Calu3 (cell line): Measurements from ENCODE around the gene KDELR1. TPM values are rescaled to one million over a fixed set of nuclear protein-coding genes. Genes with fewer than 3 reads are reported as not detected.
A peak's percentile ranks its signal among the peaks of the same experiment; 100 is the strongest.

Experiments
- BruUV-seq: library from RNA; stranded (reverse); fragments of 400-500 nt; replicated peaks from 2 replicates; lab custom pipeline; 2021; lab: Mats Ljungman, UMichigan
- CTCF ChIA-PET: fragments of 300-600 bp; sonication (Branson Sonifier 250); formaldehyde crosslinking; loops from one replicate; lab custom pipeline; 2022; ENCODE audit warnings: antibody characterized with exemption; lab: Charles Lee
- DNase-seq: peaks from one replicate; pipeline ENCODE4 v3.0.0; 2022
- H3K27ac Mint-ChIP-seq: one replicate; pipeline ENCODE4 v1.8.0; 2022; ENCODE audit warnings: mixed read lengths; ENCODE audit not compliant: unreplicated experiment
- H3K27me3 Mint-ChIP-seq: one replicate; pipeline ENCODE4 v1.8.0; 2022; ENCODE audit warnings: mixed read lengths; ENCODE audit not compliant: unreplicated experiment
- H3K36me3 Mint-ChIP-seq: one replicate; pipeline ENCODE4 v1.8.0; 2022; ENCODE audit warnings: mild to moderate bottlenecking, moderate library complexity, mixed read lengths; ENCODE audit not compliant: insufficient read depth, unreplicated experiment
- H3K4me1 Mint-ChIP-seq: one replicate; pipeline ENCODE4 v1.8.0; 2022; ENCODE audit warnings: mild to moderate bottlenecking, low read depth, mixed read lengths; ENCODE audit not compliant: unreplicated experiment
- H3K4me3 Mint-ChIP-seq: one replicate; pipeline ENCODE4 v1.8.0; 2022; ENCODE audit warnings: mild to moderate bottlenecking, low read depth, moderate library complexity, mixed read lengths; ENCODE audit not compliant: unreplicated experiment
- H3K9me3 Mint-ChIP-seq: one replicate; pipeline ENCODE4 v1.8.0; 2022; ENCODE audit warnings: low read depth, mixed read lengths; ENCODE audit not compliant: unreplicated experiment
- CTCF ChIP-seq: fragments of 200-600 bp; IDR thresholded peaks from one replicate; pipeline ENCODE4 v1.8.0; 2022; ENCODE audit warnings: antibody characterized with exemption; ENCODE audit not compliant: unreplicated experiment
- intact Hi-C: fragments of 100-400 bp; cut with micrococcal nuclease; formaldehyde crosslinking; loops from one replicate; pipeline ENCODE4 v1.10.0; 2022; ENCODE audit not compliant: unreplicated experiment
- total RNA-seq: library from RNA; stranded (reverse); gene quantifications from 2 replicates; pipeline ENCODE4 v1.2.3, GENCODE V29; 2022

Gene KDELR1
- total RNA-seq, 1 experiment from 2014 or later: 194 TPM

DNA sequence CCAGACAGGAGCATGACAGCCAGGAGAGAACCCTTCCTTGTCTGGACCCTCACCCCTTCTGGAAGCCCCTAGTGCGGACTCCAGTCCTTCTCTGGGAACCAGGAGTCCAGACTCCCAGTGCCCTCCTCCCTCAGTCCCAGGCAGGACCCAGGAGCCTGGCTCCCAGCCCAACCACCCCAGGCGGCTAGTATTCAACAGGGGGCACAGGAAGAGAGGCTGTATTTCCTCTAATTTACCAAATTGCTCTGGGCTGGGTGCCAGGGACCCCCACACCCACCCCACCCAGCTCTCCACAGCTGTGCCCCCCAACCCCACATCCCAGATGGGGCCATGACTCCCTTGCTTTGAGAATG lies 5.4 kb upstream of the KDELR1 start:
- no TSS peak for BruUV-seq
- intact Hi-C loops: no loop called here
- DNase-seq: no peak
- peaks cover 92% of the 10 kb centered on the region for H3K27me3 Mint-ChIP-seq
- TF ChIP-seq CTCF: no peak
- peak overlapping the region; percentile 53 for H3K4me3 Mint-ChIP-seq
- H3K27ac Mint-ChIP-seq: peak overlapping the region; percentile 3
- peaks cover 3% of the 10 kb centered on the region for H3K9me3 Mint-ChIP-seq
- H3K36me3 Mint-ChIP-seq: peaks cover 33% of the 10 kb centered on the region
- H3K4me1 Mint-ChIP-seq: peaks cover 34% of the 10 kb centered on the region
- CTCF ChIA-PET: no interaction called here

- DNase-seq: no peak
- no peak for TF ChIP-seq CTCF
- CTCF ChIA-PET: interaction anchor here (0.8 kb wide), 1 partner anchor 64 kb away, joined by 3 read pairs; no protein-coding TSS in a partner anchor
- H3K27ac Mint-ChIP-seq: no peak overlapping the region
- H3K9me3 Mint-ChIP-seq: peaks cover 3% of the 10 kb centered on the region
- intact Hi-C loops: no loop called here
- no peak overlapping the region for H3K4me3 Mint-ChIP-seq
- H3K27me3 Mint-ChIP-seq: peaks cover 91% of the 10 kb centered on the region
- no TSS peak for BruUV-seq
- H3K4me1 Mint-ChIP-seq: peaks cover 34% of the 10 kb centered on the region
- peaks cover 38% of the 10 kb centered on the region for H3K36me3 Mint-ChIP-seq
Measured at GRCh38 chr19:48396016-48396823, 4.9 kb upstream of the KDELR1 start.

GRCh38 chr19:48395499-48395898 lies 4.1 kb upstream of the KDELR1 start:
- CTCF ChIA-PET: interaction anchor here (0.6 to 0.8 kb wide), 3 partner anchors 63 to 247 kb away, joined by 3 read pairs; no protein-coding TSS in a partner anchor
- Mint-ChIP-seq H3K27ac (no peak overlapping the region), H3K36me3 (peaks cover 45% of the 10 kb centered on the region), H3K4me3 (no peak overlapping the region), H3K4me1 (peaks cover 34% of the 10 kb centered on the region), H3K9me3 (peaks cover 3% of the 10 kb centered on the region), H3K27me3 (peaks cover 86% of the 10 kb centered on the region)
- TF ChIP-seq CTCF: no peak
- no peak for DNase-seq
- intact Hi-C loops: no loop called here
- no TSS peak for BruUV-seq

GRCh38 chr19:48395170-48395455 lies 3.8 kb upstream of the KDELR1 start:
- peaks cover 49% of the 10 kb centered on the region for H3K36me3 Mint-ChIP-seq
- H3K9me3 Mint-ChIP-seq: peaks cover 3% of the 10 kb centered on the region
- H3K27ac Mint-ChIP-seq: no peak overlapping the region
- TF ChIP-seq CTCF: no peak
- no TSS peak for BruUV-seq
- CTCF ChIA-PET: interaction anchor here (0.6 kb wide), 2 partner anchors 123 to 247 kb away, joined by 3 read pairs; no protein-coding TSS in a partner anchor
- intact Hi-C loops: no loop called here
- no peak for DNase-seq
- H3K27me3 Mint-ChIP-seq: peaks cover 86% of the 10 kb centered on the region
- peaks cover 34% of the 10 kb centered on the region for H3K4me1 Mint-ChIP-seq
- no peak overlapping the region for H3K4me3 Mint-ChIP-seq
